ENCODE results near the gene ETV3L. TPM values are rescaled to one million over a fixed set of nuclear protein-coding genes. Genes with fewer than 3 reads are reported as not detected.

ETV3L gene
- total RNA-seq, 2 donors from 2014 or later: not detected

GRCh38 chr1:157089789-157090188 is 9.8 kb downstream of the ETV3L start:
- 56 to 84% methylated on average over 2 to 9 of the region's 9 CpGs for WGBS, 2 donors
- Histone ChIP-seq H3K27ac (no peak overlapping the region), H3K4me3 (no peak overlapping the region), H3K9me3 (no peaks in the 10 kb centered on the region), H3K36me3 (replicated peaks in 1 of 2; ENCODE audit: insufficient read depth in 1 of 2, low read depth in 2 of 2) (no peaks in the 10 kb centered on the region), H3K27me3 (no peaks in the 10 kb centered on the region), H3K4me1 (no peaks in the 10 kb centered on the region)
- no peak for DNase-seq
- intact Hi-C loops (cut with DNase I): loop anchor here (2.0 kb wide), 1 partner anchor 65 kb away; no protein-coding TSS in a partner anchor
- no peak for ATAC-seq
- TF ChIP-seq CTCF (IDR thresholded peaks at IDR 0.05) (no peak), POLR2A (IDR thresholded peaks at IDR 0.05) (no peak)

- DNase-seq (no peak), ATAC-seq (no peak)
- Histone ChIP-seq H3K4me3 (no peak overlapping the region), H3K27me3 (no peaks in the 10 kb centered on the region), H3K36me3 (replicated peaks in 1 of 2; ENCODE audit: insufficient read depth in 1 of 2, low read depth in 2 of 2) (no peaks in the 10 kb centered on the region), H3K4me1 (no peaks in the 10 kb centered on the region), H3K27ac (no peak overlapping the region), H3K9me3 (no peaks in the 10 kb centered on the region)
- TF ChIP-seq CTCF (IDR thresholded peaks at IDR 0.05) (no peak), POLR2A (IDR thresholded peaks at IDR 0.05) (no peak)
- intact Hi-C loops (cut with DNase I): no loop called here
These were observed 11.0 kb downstream of the ETV3L start for GRCh38 chr1:157088607-157089006.

- no peaks in the 10 kb centered on the region for H3K27me3 ChIP-seq
- TF ChIP-seq CTCF (IDR thresholded peaks at IDR 0.05): no peak
- no peak for TF ChIP-seq POLR2A (IDR thresholded peaks at IDR 0.05)
- intact Hi-C loops (cut with DNase I): no loop called here
- H3K36me3 ChIP-seq (replicated peaks in 1 of 2; ENCODE audit: insufficient read depth in 1 of 2, low read depth in 2 of 2): no peaks in the 10 kb centered on the region
- no peak for ATAC-seq
- DNase-seq: no peak
- no peak overlapping the region for H3K27ac ChIP-seq
- no peak overlapping the region for H3K4me3 ChIP-seq
- no peaks in the 10 kb centered on the region for H3K9me3 ChIP-seq
- H3K4me1 ChIP-seq: no peaks in the 10 kb centered on the region
- WGBS, 2 donors: 80 to 81% methylated on average over 5 of the region's 5 CpGs
These were observed 12.6 kb downstream of the ETV3L start for GRCh38 chr1:157087030-157087429.

- ATAC-seq (no peak), DNase-seq (no peak)
- no peak for TF ChIP-seq POLR2A (IDR thresholded peaks at IDR 0.05)
- TF ChIP-seq CTCF (IDR thresholded peaks at IDR 0.05): no peak
- intact Hi-C loops (cut with DNase I): no loop called here
- H3K36me3 ChIP-seq (replicated peaks in 1 of 2; ENCODE audit: insufficient read depth in 1 of 2, low read depth in 2 of 2): no peaks in the 10 kb centered on the region
- H3K27ac ChIP-seq: no peak overlapping the region
- 72 to 83% methylated on average over 6 of the region's 6 CpGs for WGBS, 2 donors
- H3K27me3 ChIP-seq: no peaks in the 10 kb centered on the region
- H3K4me1 ChIP-seq: no peaks in the 10 kb centered on the region
- no peak overlapping the region for H3K4me3 ChIP-seq
- no peaks in the 10 kb centered on the region for H3K9me3 ChIP-seq
These were observed 13.3 kb downstream of the ETV3L start for GRCh38 chr1:157086299-157086698.

GRCh38 chr1:157085421-157085820 is 14.2 kb downstream of the ETV3L start:
- no peak for ATAC-seq

More at GRCh38 chr1:157085421-157085820, 14.2 kb downstream of the ETV3L start:
- Histone ChIP-seq H3K27ac (no peak overlapping the region), H3K4me3 (no peak overlapping the region), H3K36me3 (replicated peaks in 1 of 2; ENCODE audit: insufficient read depth in 1 of 2, low read depth in 2 of 2) (no peaks in the 10 kb centered on the region), H3K27me3 (no peaks in the 10 kb centered on the region), H3K4me1 (no peaks in the 10 kb centered on the region), H3K9me3 (no peaks in the 10 kb centered on the region)
- no peak for DNase-seq
- WGBS, 2 donors: 69 to 92% methylated on average over 5 of the region's 5 CpGs
- TF ChIP-seq CTCF (IDR thresholded peaks at IDR 0.05) (no peak), POLR2A (IDR thresholded peaks at IDR 0.05) (no peak)
- intact Hi-C loops (cut with DNase I): no loop called here

All from body of pancreas (tissue), 4 donors.